Activated CD4-positive, alpha-beta T cell treated with anti-CD3 and anti-CD28 coated beads for 1 hour (primary cell): ENCODE data around the gene GPAT3.
"Not testable (repeated sequence)": the region's sequence is repeated elsewhere in the genome, so short reads cannot be mapped to it uniquely, and the experiment has no call there.

ENCODE experiments used
- DNase-seq: peaks from one replicate; pipeline ENCODE4 v3.0.0-alpha.2; 2020

The GPAT3 gene

DNA sequence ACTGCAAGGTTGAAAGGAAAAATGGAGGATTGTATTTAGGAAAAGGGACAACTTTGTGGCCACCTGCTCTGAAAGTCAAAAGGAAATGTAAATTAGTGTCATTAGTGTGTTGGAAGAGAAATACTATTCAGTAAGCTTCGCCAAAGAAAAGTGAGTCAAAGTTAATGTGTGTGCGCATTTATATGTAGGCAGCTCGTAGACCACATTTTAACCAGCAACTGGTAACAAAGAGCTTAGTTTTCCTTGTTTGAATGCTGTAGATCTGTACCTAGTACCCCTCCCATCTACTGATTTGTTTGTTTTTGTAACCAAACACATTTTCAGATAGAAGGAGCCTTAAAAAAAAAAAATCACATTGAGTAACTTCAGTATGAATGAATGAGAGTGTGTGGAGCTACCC lies 69.3 kb downstream of the GPAT3 start:
- DNase-seq: no peak

DNA sequence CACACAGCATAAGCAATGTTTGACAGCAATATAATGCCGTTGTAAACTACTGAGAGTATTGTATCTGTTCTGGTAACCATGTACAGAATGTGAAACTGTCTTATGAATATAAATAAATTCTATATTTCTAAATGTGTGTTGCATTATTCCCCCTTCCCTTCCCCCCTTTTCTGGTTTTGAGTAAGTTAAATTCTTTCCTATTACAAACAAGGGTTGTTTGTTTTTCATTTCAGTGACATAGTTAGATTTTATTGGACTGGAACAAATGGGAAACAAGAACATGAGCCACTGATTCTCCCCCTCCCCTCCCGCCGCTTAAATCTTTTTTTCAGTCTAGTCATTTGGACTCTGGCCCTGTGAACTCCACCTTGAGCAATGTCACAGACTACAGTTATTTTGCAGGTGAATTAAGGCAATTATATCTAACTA lies 69.8 kb downstream of the GPAT3 start:
- no peak for DNase-seq

DNA sequence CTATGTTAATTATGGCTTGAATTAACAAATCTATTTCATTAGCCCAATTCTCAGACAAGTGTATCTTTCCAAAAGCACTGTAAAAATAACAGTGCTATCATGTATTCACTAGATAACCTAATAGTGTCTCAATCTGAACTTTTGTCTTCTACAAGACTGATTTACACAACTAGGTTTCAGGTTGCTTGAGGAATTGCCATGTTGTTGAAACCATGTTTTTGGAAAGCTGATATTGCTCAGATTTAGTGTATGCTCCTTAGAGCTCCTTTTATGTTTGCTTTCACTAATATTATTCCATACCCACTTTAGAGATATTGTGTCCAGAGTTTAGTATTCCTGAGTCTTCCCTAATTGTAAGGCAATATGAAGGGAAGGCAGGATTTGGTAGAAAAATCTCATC lies 70.6 kb downstream of the GPAT3 start:
- no peak for DNase-seq

DNA sequence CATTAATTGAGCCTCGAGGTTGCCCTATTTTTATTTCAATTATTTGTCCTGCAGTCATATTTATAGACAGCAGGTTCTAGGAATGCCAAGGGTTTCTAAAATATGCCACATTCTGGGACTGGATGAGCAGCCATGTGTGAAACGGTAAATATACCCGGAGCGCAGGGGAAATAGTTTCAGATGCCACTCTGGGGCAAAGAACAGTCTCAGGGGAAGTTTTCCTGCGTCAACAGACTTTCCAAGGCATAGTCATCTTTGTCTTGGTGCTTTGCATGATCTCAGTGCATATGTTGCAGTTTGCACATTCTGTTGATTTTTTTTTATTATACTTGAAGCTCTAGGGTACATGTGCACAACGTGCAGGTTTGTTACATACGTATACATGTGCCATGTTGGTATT lies 71.0 kb downstream of the GPAT3 start:
- DNase-seq: no peak

DNA sequence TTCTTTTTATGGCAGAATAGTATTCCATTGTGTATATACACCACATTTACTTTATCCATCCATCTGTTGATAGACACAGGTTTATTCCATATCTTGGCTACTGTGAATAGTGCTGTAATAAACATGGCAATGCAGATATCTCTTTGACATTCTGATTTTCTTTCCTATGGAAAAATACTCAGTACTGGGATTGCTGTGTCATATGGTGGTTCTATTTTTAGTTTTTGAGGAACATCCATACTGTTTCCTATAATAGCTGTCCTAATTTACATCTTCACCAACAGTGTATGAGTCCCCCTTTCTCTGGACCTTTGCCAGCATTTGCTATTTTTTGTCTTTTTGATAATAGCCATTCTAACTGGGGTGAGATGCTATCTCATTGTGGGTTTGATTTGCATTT lies 73.5 kb downstream of the GPAT3 start:
- DNase-seq: no peak

DNA sequence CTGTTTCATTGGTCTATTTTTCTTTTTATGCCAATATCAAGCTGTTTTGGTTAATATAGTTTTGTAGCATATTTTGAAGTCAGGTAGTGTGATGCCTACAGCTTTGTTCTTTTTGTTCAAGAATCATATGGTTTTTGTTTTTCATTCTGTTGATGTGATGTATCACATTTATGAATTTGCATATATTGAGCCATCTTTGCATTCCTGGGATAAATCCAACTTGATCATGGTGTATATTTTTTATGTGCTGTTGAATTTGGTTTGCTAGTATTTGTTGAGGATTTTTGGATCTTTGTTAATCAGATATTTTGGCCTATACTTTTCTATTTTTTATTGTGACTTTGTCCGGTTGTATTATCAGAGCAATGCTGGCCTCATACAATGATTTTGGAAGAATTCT lies 74.8 kb downstream of the GPAT3 start:
- DNase-seq: no peak

DNA sequence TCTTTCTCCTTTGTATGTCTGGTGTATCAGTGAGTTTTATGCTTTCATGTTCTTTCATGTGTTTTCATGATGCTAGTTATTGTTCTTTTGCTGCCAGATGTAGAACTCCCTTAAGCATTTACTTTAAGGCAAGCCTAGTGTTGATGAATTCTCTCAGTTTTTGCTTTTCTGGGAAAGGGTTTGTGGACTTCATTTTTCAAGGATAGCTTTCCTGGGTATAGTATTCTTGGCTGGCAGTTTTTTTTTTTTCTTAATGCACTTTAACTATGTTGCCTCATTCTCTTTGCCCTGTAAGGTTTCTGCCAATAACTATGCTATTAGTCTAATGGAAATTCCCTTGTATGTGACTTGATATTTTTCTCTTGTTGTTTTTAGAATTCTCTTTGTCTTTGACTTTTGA lies 77.1 kb downstream of the GPAT3 start:
- no peak for DNase-seq

DNA sequence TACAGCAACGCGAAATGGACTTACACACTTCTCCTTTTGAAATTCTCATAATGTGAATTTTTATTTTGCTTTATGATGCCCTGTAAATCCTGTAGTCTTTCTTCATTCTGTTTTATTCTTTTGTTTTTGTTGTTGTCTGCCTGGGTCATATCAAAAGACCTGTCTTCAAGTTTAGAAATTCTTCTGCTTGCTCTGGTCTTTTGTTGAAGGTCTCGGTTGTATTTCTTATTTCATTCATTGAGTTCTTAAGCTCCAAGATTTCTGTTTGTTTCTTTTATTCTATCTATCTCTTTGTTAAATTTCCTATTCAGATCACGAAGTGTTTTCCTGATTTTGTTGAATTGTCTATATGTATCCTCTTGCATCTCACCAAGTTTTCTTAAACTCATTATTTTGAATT lies 78.1 kb downstream of the GPAT3 start:
- no peak for DNase-seq

DNA sequence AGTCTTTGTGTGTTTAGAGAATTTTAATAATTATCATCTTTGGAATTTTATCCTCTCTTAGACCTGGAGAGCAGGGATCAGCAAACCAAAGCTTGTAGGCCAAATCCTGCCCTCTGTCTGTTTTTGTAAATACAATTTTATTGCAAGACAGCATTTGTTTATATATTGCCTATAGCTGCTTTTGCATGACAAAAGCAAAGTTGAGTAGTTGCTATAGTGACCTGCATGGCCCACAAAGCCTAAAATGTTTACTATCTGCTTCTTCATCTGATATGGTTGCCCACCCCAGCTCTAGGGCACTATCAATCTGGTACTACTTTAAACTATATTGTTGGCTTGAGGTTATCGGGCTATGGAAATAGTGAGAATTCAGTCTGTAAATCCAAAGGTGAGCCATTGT lies 80.3 kb downstream of the GPAT3 start:
- no peak for DNase-seq

DNA sequence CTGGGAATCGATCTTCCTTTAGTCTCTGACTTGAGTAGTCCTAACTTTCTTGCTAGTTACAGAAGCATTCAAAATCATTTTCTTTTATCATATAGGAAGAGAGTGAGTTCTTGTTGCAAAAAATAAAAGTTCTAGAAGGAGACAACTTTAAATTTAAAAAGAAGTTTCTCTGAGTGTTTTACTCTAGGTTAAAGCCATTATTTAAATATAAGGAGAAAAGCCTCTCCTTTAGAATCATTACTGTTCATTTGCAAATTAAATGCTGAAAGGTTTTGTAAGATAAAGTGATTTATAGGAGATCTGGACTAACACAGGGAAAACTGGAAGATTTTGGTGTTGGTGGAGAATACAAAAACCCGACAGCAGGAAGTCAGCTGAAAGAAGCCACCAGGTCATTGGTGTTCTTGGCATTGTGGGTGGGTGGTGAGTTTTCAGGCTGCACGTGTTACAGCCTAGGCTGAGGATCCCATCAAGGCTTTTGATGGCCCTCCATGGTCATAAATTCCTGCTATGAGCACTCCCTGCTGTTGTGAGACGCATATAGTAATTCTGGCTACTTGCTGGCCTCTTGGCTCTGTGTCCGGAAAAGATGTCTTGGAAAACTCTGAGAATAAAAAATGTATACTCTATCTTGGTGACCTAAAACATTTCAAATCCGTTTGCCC lies 81.6 kb downstream of the GPAT3 start:
- DNase-seq: no peak

DNA sequence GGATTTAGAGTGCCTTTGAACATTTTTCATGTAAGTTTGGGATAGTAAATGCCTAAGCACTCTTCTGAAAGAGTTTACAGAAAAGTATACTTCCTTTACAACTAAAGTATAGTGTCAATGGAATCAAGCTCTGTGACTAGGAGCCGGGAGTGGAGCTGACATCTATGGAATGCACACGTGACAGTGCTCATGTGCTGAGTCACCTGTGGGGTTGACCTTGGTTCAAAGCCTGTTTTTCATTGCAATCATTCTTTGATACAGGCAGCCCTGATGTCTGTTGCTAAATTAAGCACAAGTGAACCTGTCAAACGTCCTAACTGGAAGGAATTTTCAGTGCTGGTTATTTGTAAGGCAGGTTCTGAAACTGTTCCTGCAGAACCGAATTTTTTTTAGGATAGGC lies 82.5 kb downstream of the GPAT3 start:
- DNase-seq: no peak

DNA sequence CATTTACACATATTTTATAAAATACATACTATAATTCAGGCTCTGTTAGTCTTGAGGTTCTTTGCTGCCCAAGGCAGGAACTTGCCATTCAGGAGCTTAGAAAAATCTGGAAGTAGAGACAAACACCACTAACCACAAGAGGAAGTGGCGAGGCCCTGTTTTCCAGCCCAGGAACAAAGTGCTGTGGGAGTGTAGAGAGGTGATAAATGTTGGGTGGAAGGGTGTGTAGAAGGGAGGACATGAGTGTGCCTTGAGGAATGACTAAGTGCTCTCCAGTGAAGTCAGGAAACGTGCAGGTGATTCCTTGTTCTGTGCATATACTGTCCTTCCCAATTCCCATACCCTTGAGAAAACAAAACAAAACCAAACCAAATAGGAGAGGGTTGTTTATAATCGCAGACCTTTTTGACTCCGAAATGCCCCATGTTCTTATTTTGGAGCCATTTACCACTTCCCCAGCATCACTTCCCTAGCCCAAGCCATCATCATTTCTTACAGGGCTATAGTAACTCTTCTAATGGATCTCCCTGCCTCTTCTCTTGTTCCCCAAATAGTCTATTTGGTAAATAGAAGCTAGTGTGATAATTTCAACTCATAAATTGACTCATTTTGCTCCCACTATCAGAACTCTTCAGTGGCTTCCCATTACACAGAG lies 83.2 kb downstream of the GPAT3 start:
- no peak for DNase-seq

DNA sequence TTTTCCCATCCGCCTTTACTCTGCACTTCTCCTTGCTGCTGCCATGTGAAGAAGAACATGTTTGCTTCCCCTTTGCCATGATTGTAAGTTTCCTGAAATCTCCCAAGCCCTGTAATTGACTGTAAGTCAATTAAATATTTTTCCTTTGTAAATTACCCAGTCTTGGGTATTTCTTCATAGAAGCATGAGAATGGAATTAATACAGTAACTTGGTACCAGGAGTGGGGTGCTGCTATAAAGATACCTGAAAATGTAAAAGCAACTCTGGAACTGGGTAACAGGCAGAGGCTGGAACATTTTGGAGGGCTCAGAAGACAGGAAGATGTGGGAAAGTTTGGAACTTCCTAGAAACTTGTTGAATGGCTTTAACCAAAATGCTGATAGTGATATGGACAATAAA lies 86.2 kb downstream of the GPAT3 start:
- not testable (repeated sequence) for DNase-seq

DNA sequence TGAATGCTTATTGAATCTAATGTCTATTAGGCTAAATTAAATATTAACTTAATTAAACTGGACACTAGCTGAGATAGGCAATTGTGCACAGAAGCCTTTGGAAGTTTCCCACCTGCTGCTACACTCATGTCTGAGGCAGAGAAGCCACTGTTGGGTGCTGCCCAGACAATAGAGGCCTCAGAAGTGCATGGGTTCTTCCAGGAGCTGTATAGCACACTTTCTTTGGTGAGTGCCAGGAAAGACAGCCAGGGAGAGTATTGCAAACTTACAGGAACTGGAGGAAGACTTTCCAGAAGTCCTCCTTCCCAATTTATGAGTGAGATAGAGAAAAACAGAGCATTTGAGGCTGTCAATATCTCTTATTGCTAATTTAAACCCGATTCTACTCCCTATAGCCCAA lies 89.9 kb downstream of the GPAT3 start:
- no peak for DNase-seq

DNA sequence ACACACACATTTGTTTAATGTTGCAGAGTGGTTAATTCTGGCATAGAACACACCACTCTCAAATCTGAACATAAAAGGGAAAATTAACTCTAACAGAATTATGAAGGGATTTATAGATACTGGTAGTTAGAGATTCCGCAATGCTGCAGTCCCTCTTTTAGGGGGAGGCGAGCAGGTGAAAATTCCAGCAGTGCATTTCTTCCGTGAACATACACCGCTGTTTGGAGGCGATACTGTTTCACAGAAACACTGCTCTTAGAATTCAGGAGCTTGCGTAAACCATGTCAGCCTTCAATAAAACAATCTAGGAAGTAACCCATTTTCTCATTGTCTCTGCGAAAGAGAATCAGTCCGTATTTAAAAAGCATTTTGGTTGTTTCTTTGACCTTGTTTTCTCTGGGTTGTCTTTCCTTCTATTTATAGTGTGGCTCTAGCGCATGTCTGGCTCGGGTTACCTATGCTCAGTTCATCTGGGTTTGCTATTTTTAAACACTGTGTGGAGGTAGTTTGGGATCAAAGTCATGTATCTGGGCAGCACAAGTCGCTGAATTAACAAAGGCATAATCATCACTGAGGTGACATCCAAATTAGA lies 90.4 kb downstream of the GPAT3 start:
- DNase-seq: no peak

DNA sequence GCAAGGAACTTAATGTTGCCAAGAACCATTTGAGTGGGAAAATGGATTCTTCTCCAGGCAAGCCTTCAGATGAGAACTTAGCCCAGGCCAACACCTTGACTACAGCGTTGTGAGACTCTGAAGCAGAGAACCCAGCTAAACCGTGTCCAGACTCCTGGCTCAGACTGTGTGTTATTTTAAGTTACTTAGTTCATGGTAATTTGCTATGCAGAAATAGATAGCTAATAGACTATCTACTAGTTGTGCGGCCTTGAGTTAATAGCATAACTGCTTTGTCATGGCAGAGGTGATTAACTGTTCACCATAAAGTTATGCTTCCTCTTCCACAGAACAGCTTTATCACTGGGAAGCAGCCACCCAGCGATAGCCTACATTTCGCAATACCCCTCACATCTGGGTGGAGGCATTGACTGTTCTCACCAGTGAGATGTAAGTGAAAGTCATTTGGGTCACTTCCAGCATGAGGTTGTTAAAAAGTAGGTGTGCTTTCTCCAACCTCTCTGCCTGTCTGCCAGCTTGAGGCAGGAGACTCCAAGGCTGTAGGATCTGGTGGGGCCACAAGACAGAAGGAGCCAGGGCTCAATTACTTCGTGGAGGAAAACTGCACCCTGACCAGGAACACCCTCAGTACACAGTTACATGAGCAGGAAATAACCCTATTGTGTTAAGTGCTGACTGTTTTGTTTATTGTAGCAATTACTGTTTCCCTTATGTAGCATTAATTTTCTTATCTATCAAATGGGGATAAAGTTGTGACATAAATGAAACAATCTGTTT lies 94.2 kb downstream of the GPAT3 start:
- DNase-seq: no peak

DNA sequence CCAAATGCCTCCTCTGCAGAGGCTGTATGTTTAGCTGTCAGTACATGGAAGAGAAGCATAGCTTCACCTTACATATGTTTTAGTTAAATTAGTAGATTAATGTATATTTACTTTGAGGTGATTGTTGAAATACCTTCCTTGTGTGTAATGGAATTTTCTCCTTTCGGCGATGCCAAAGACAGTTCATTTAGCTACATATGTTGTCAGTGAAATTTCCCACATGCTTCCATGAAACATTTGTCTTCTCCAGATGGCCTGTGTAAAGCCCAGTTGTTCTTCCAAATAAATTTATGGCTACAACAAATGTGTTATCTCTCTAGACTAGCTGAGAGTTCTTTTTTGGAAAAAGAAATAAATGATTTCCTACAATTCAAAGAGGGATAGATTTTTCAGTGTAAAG lies 95.2 kb downstream of the GPAT3 start:
- no peak for DNase-seq

DNA sequence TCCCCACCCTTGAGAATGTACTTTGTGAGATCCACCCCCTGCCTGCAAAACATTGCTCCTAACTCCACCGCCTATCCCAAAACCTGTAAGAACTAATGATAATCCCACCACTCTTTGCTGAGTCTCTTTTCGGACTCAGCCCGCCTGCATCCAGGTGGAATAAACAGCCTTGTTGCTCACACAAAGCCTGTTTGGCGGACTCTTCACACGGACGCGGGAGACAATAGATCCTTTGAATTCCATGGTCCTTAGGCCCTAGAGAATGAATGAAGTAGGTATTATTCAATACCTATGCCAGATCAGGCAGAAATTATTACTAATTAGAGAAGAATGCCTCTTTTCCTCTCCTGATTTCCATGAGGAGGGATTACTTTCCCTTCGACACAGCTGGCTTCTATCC lies 101.0 kb downstream of the GPAT3 start:
- DNase-seq: no peak

DNA sequence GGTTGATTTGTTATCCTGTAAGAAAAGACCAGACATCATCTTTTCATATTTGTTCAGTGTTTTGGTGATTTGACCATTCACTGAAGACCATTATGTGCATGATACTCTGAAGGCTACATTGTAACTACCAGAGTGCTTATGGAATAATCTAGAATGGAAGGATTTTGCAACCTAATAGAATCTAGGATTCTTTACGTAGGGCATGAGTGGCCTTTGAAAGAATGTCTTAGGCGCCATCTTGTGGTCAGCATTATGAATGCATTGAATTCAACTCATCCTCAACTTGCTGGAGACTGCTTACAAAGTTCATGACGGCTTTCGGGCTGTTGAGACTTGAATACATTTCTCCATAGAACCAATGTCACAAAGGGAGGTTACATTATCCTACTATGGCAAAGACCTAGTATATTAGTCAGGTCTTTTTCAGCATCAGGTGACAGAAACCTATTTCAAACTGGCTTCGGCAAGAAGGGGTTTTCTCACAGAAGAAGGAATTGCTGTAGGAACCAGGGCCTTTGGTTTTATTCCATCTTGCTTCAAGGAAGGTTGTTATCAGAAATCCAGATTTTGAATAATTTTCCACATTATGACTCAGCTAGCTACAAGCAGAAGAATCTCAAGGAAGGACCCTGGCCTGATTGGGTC lies 104.1 kb downstream of the GPAT3 start:
- DNase-seq: no peak

DNA sequence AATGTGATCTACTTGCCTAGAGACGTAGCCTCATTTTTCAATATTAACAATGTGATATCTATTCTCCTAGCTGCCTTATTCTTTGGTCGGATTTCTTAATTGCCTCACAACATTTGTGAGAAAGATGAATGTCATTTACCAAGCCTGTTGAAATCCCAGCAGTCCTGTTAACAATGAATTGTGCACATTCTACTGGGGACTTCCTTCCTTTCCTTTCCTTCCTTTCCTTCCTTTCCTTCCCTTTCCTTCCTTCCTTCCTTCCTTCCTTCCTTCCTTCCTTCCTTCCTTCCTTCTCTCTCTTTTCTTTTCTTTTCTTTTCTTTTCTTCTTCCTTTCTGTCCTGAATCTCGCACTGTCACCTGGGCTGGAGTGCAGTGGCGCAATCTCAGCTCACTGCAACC lies 107.1 kb downstream of the GPAT3 start:
- DNase-seq: no peak

DNA sequence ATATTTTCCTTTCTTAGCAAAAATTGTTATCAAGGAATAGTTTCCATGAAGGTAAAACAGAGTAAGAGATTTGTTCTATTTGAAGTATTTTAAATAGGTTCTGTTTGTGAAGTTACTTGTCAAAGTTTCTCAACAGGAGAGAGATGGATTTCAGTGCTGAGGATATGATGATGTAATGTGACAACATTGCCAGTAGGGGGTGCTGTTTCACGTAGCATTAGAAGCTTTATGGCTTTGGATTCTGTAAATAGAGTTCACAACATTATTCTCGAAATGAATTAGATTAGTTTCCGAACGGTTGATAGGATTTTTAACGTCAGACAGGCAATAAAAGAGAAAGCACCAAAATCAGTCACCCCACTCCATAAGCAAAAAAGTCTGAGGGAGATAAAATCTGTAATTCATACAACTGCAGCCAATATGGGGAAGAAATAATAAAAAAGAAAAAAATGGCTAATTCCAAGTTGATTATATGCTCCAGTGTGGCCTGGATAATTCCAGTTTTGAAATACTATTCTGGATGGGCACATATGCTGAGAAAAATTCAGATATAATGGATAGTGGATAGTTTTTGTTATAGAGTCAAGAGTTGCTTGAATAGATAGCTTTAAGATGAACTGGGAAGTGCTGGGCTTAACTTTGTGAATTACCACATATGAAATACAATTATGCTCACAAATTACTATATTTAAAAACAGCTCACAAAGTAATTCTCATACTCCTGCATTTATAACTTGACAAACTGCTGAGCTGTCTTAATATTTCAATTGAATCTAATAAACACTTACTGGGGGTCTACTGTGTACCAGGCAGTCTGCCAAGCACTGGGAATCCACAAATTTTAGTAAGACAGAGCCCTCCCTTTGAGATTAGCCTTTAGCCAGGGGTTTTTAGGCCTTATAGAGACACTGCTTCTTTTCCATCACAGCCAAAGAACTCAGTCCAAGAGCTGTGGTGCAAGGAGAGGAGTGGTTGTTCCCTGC lies 109.1 kb downstream of the GPAT3 start:
- no peak for DNase-seq
